Neutrophil (primary cell): ENCODE measurements around the gene DAPK3.

Experiments used
- H3K27ac ChIP-seq: fragments of 200-600 bp; sonication (generic); 2 replicates; pipeline ENCODE4 v1.5.1; 2016; ENCODE audit warnings: mild to moderate bottlenecking, moderate library complexity
- H3K27me3 ChIP-seq: fragments of 200-600 bp; sonication (generic); 2 replicates; pipeline ENCODE4 v1.6.0; 2016; ENCODE audit warnings: mild to moderate bottlenecking
- H3K36me3 ChIP-seq: fragments of 200-600 bp; sonication (generic); 2 replicates; pipeline ENCODE4 v1.5.1; 2017
- H3K4me1 ChIP-seq, 2 experiments: fragments of 200-600 bp in 1 of 2; sonication (generic) in 1 of 2; 1 replicate in 1 of 2; 2 replicates in 1 of 2; pipeline versions ENCODE4 v1.5.1 to v1.6.1; 2013 to 2016; ENCODE audit warnings: low read depth in 1 of 2, low read length in 1 of 2, mild to moderate bottlenecking in 1 of 2, moderate library complexity in 1 of 2; ENCODE audit not compliant: control insufficient read depth in 1 of 2, insufficient read depth in 1 of 2
- H3K4me3 ChIP-seq, 2 experiments: fragments of 200-600 bp in 1 of 2; sonication (generic) in 1 of 2; 1 replicate in 1 of 2; 2 replicates in 1 of 2; pipeline ENCODE4 v1.5.1; 2013 to 2016; ENCODE audit warnings: low read depth in 1 of 2, low read length in 1 of 2, mild to moderate bottlenecking in 1 of 2, moderate library complexity in 1 of 2
- H3K9me3 ChIP-seq: fragments of 200-600 bp; sonication (generic); 2 replicates; pipeline ENCODE4 v1.5.1; 2016
- TF ChIP-seq, protein P1 (sequence below): fragments of 200-600 bp; sonication (generic); IDR thresholded peaks from 2 replicates; pipeline ENCODE4 v1.5.1; 2016; ENCODE audit warnings: antibody characterized with exemption

The DAPK3 gene

GRCh38 chr19:3980353-3981251 is 9.7 kb upstream of the DAPK3 start:
- no peaks in the 10 kb centered on the region for H3K9me3 ChIP-seq
- TF ChIP-seq, protein P1, sequence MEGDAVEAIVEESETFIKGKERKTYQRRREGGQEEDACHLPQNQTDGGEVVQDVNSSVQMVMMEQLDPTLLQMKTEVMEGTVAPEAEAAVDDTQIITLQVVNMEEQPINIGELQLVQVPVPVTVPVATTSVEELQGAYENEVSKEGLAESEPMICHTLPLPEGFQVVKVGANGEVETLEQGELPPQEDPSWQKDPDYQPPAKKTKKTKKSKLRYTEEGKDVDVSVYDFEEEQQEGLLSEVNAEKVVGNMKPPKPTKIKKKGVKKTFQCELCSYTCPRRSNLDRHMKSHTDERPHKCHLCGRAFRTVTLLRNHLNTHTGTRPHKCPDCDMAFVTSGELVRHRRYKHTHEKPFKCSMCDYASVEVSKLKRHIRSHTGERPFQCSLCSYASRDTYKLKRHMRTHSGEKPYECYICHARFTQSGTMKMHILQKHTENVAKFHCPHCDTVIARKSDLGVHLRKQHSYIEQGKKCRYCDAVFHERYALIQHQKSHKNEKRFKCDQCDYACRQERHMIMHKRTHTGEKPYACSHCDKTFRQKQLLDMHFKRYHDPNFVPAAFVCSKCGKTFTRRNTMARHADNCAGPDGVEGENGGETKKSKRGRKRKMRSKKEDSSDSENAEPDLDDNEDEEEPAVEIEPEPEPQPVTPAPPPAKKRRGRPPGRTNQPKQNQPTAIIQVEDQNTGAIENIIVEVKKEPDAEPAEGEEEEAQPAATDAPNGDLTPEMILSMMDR: no peak
- peaks cover 17 to 18% of the 10 kb centered on the region in 2 experiments for H3K4me1 ChIP-seq
- no peak overlapping the region for H3K4me3 ChIP-seq
- H3K36me3 ChIP-seq: peaks cover 83% of the 10 kb centered on the region
- H3K27ac ChIP-seq: no peak overlapping the region
- no peaks in the 10 kb centered on the region for H3K27me3 ChIP-seq

DNA sequence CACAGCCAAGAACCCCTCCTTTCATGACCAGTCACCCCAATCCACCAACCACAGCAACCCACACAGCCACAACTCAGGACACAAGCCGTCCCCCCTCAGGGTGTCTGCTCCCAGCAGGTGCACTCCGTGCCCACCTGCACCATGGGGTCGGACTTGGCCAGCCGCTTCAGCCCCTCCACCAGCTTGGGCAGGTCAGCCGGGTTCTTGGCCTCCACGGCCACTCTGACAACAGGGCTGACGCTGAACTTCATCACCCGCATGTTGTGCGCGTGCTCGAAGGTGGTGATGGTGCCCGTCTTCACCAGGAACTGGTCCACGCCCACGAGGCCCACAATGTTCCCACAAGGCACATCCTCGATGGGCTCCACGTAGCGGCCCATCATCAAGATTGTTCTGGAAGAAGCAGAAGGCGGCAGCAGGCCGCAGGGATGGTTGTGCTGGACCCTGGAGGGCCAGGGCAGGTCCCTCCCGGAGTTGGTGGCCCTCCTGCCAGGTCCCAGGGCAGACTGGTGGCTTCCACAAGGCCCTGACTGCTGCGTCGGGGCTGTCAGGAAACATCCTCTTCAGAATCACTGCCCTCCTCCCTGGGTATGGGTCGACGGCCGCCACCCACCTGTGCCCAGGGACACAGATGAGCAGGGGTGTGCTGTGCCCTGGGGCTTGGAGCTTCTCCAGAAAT is 8.9 kb upstream of the DAPK3 start:
- no peaks in the 10 kb centered on the region for H3K9me3 ChIP-seq
- TF ChIP-seq, protein P1: no peak
- H3K4me3 ChIP-seq: no peak overlapping the region
- no peak overlapping the region for H3K27ac ChIP-seq
- peaks cover 88% of the 10 kb centered on the region for H3K36me3 ChIP-seq
- H3K27me3 ChIP-seq: no peaks in the 10 kb centered on the region
- H3K4me1 ChIP-seq: peaks cover 14% of the 10 kb centered on the region in 2 experiments

DNA sequence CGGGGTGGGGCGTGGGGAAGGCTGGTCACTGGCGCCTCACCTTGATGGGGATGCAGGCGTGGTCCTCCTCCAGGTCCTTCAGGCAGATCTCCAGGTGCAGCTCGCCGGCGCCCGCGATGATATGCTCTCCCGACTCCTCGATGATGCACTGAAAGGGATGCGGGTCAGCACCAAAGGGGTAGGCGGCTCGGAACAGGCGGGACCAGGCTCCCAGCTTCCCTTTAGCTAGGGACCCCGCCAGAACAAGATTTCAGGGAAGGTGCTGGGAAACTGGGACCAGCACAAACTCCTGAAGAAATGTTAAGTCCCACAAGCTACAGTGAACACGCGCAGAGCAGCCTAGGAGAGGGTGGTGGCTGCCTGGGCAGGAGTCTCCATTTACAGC is 8.4 kb upstream of the DAPK3 start:
- H3K27me3 ChIP-seq: no peaks in the 10 kb centered on the region
- H3K27ac ChIP-seq: no peak overlapping the region
- no peaks in the 10 kb centered on the region for H3K9me3 ChIP-seq
- TF ChIP-seq, protein P1: no peak
- H3K4me1 ChIP-seq: peaks cover 8 to 9% of the 10 kb centered on the region in 2 experiments
- H3K36me3 ChIP-seq: peaks cover 88% of the 10 kb centered on the region
- H3K4me3 ChIP-seq: no peak overlapping the region

DNA sequence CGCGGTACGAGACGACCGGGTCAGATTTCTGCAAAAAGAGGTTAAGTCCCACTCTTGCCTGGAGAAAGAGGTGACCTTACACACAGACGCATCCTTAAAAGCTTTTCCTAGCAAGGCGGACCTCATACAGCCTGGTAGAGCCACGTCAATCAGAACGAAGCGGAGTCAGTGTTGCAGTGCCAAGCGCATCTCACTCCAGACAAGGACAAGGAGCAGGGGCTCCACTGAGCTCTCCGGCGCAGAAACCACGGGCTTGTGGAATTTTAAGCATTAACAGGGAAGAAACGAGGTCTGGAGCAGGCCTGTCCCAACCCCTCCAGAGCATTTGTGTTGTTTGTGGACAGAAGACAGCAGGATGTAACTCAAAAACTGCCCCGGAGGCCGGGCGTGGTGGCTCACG is 7.2 kb upstream of the DAPK3 start:
- H3K27me3 ChIP-seq: no peaks in the 10 kb centered on the region
- no peaks in the 10 kb centered on the region for H3K4me1 ChIP-seq
- no peak overlapping the region for H3K27ac ChIP-seq
- TF ChIP-seq, protein P1: no peak
- no peaks in the 10 kb centered on the region for H3K9me3 ChIP-seq
- H3K4me3 ChIP-seq: no peak overlapping the region
- peaks cover 78% of the 10 kb centered on the region for H3K36me3 ChIP-seq

DNA sequence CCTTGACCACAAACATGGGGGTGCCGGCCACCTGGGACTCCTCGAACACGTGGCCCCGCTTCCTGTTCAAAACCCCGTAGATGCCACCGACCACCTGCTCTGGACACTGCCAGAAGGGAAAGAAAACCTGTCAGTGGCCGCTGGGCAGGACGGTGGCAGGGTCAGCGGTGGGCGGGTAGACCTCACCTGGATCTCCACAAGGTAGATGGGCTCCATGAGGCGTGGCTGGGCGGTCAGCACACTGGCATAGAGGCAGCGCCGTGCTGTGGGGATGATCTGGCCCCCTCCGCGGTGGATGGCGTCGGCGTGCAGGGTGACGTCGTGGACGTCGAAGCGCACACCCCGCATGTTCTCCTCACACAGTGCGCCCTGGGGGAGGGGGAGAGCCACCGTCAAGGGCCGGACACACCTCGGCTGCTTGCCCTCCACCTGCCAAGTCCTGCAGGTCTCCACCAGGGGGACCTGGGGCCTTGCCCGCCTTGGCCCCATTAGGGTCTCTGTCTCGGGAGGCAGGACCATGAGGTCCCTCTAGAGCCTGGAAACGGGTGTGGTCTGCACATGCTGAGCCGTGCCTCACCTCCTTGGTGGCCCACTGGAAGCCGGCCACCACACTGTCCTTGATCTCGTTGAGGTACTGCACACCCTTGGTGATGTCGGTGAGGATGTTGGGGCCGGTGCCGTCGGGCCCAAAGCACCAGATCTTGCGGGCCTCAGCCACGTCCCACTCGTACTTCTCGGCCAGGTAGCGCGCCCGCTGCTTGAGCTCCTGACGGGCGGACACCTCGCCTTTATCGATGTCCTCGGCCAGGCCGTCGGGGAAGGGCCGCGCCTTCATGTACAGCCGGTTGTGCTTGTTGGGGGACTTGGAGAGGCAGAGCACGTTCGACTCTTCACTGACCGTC is 6.6 kb upstream of the DAPK3 start:
- Histone ChIP-seq H3K4me3 (no peak overlapping the region), H3K27ac (no peak overlapping the region), H3K4me1 (no peaks in the 10 kb centered on the region), H3K36me3 (peaks cover 72% of the 10 kb centered on the region), H3K9me3 (no peaks in the 10 kb centered on the region), H3K27me3 (no peaks in the 10 kb centered on the region)
- TF ChIP-seq, protein P1: no peak
